Measurements from ENCODE around the gene ATP9B. TPM values are rescaled to one million over a fixed set of nuclear protein-coding genes. Genes with fewer than 3 reads are reported as not detected.

ATP9B gene
- total RNA-seq, 4 donors from 2014 or later, result 26.0 to 37.4 (median 30.5) TPM

DNA sequence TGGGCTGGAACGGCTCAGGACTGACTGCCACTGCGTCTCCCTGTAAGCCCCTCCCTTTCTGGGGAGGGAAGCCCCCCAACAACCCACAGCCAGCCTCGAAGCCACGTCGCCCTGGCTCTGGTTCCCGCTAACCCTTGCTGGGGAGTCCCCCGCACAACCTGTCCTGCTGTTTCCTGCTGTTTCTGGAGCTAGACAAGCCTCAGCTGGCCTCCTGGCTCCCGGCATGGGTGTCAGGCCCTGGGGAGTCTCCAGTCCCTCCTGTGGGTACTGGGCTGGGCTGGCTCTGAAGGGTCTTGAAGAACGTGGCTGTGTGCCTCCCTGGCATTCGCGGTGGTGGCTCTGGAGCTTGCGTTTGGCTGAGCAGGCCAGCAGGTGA lies 347.5 kb downstream of the ATP9B start:
- Histone ChIP-seq H3K4me3 (no peak overlapping the region), H3K4me1 (peaks cover 0 to 38% (median 29%) of the 10 kb centered on the region in 4 donors), H3K27me3 (no peaks in the 10 kb centered on the region), H3K27ac (replicated peaks in 1 of 4) (no peak overlapping the region), H3K36me3 (peaks cover 12 to 59% (median 43%) of the 10 kb centered on the region in 4 donors), H3K9me3 (no peaks in the 10 kb centered on the region)
- WGBS, result 79% methylated on average over 2 of the region's 12 CpGs
- no peak for TF ChIP-seq EP300 (IDR thresholded peaks at IDR 0.05)
- TF ChIP-seq, protein P1, sequence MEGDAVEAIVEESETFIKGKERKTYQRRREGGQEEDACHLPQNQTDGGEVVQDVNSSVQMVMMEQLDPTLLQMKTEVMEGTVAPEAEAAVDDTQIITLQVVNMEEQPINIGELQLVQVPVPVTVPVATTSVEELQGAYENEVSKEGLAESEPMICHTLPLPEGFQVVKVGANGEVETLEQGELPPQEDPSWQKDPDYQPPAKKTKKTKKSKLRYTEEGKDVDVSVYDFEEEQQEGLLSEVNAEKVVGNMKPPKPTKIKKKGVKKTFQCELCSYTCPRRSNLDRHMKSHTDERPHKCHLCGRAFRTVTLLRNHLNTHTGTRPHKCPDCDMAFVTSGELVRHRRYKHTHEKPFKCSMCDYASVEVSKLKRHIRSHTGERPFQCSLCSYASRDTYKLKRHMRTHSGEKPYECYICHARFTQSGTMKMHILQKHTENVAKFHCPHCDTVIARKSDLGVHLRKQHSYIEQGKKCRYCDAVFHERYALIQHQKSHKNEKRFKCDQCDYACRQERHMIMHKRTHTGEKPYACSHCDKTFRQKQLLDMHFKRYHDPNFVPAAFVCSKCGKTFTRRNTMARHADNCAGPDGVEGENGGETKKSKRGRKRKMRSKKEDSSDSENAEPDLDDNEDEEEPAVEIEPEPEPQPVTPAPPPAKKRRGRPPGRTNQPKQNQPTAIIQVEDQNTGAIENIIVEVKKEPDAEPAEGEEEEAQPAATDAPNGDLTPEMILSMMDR (IDR thresholded peaks at IDR 0.05), result no peak
- no peak for TF ChIP-seq POLR2AphosphoS5 (IDR thresholded peaks at IDR 0.05)
- TF ChIP-seq POLR2A (IDR thresholded peaks at IDR 0.05; ENCODE audit: low read depth), result no peak
- no peak for DNase-seq (ENCODE audit: extremely low spot score)
- intact Hi-C loops (cut with DNase I), result no loop called here

DNA sequence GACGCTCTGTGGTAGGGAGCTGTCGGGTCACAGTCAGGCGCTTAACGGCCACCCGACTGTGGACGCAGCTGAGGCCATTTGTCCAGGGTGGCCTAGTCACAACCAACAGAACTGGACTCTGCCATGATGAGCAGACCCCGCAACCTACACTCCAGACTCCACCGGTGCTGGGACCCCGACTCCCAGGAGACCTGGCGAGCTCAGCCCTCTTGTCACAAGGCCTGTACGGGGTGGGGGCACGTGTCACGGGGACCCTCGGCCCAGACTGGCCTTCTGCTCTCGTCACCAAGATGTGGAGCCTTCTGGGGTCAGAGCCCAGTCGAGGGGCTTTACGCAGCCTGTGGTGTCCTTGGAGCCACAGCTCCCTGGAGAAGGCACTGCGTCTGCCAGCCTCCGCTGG lies 349.0 kb downstream of the ATP9B start:
- Histone ChIP-seq H3K4me3 (no peak overlapping the region), H3K27ac (replicated peaks in 1 of 4) (no peak overlapping the region), H3K4me1 (peaks cover 2 to 50% (median 41%) of the 10 kb centered on the region in 4 donors), H3K36me3 (peaks cover 4 to 44% (median 31%) of the 10 kb centered on the region in 4 donors), H3K27me3 (no peaks in the 10 kb centered on the region), H3K9me3 (no peaks in the 10 kb centered on the region)
- WGBS, result 90% methylated on average over 4 of the region's 19 CpGs
- TF ChIP-seq POLR2A (IDR thresholded peaks at IDR 0.05; ENCODE audit: low read depth) (no peak), POLR2AphosphoS5 (IDR thresholded peaks at IDR 0.05) (no peak), EP300 (IDR thresholded peaks at IDR 0.05) (no peak)
- TF ChIP-seq, protein P1 (IDR thresholded peaks at IDR 0.05), result no peak
- intact Hi-C loops (cut with DNase I), result no loop called here
- no peak for DNase-seq (ENCODE audit: extremely low spot score)

DNA sequence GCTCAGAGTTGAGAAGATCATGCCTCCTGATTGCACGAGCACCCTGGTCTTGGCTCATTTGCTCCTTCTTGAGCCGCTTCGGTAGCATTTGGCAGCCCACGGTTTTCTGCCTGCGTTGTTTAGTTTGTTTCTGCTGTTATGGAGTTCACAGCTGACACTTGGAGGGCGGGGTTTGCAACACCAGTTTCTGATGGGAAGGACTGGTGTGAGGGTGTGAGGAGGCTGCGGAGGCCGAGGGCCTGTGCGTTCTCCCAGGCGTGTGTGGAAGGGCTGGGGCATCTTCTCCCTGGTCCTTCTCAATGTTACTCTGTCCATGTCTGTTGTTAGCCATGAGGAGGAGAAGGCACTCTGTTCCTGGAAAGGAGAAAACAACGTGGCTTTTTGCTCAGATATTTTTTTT lies 349.4 kb downstream of the ATP9B start:
- intact Hi-C loops (cut with DNase I), result no loop called here
- no peak for DNase-seq (ENCODE audit: extremely low spot score)
- TF ChIP-seq, protein P1 (IDR thresholded peaks at IDR 0.05), result no peak
- TF ChIP-seq POLR2A (IDR thresholded peaks at IDR 0.05; ENCODE audit: low read depth) (no peak), POLR2AphosphoS5 (IDR thresholded peaks at IDR 0.05) (no peak), EP300 (IDR thresholded peaks at IDR 0.05) (no peak)
- peaks cover 0 to 40% (median 27%) of the 10 kb centered on the region in 4 donors for H3K36me3 ChIP-seq
- no peaks in the 10 kb centered on the region for H3K27me3 ChIP-seq
- H3K9me3 ChIP-seq, result no peaks in the 10 kb centered on the region
- no peak overlapping the region for H3K27ac ChIP-seq (replicated peaks in 1 of 4)
- H3K4me1 ChIP-seq, result peaks cover 6 to 51% (median 45%) of the 10 kb centered on the region in 4 donors
- WGBS, result 83% methylated on average over 11 of the region's 11 CpGs
- H3K4me3 ChIP-seq, result no peak overlapping the region

DNA sequence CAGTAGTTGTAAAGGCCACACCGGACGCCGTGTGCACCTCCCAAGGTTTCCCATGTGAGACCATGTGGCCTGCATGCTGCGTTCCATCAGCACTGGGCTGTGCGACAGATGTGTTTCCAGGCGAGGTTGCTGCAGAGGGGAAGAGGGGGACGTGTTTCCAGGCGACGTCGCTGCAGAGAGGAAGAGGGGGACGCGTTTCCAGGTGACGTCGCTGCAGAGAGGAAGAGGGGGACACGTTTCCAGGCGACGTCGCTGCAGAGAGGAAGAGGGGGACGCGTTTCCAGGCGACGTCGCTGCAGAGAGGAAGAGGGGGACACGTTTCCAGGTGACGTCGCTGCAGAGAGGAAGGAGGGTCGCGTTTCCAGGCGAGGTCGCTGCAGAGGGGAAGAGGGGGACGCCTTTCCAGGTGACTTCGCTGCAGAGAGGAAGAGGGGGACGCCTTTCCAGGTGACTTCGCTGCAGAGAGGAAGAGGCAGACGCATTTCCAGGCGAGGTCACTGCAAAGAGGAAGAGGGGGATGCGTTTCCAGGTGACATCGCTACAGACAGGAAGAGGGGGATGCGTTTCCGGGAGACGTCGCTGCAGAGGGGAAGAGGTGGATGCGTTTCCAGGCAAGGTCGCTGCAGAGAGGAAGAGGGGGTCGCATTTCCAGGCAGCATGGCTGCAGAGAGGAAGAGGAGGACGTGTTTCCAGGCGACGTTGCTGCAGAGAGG lies 351.0 kb downstream of the ATP9B start:
- Histone ChIP-seq H3K36me3 (peaks cover 0 to 25% (median 17%) of the 10 kb centered on the region in 4 donors), H3K27me3 (no peaks in the 10 kb centered on the region), H3K27ac (replicated peaks in 1 of 4) (no peak overlapping the region), H3K4me3 (no peak overlapping the region), H3K4me1 (peaks cover 8 to 58% (median 49%) of the 10 kb centered on the region in 4 donors), H3K9me3 (no peaks in the 10 kb centered on the region)
- intact Hi-C loops (cut with DNase I), result no loop called here
- 89% methylated on average over 48 of the region's 48 CpGs for WGBS
- TF ChIP-seq, protein P1 (IDR thresholded peaks at IDR 0.05), result no peak
- no peak for TF ChIP-seq EP300 (IDR thresholded peaks at IDR 0.05)
- TF ChIP-seq POLR2AphosphoS5 (IDR thresholded peaks at IDR 0.05), result no peak
- no peak for TF ChIP-seq POLR2A (IDR thresholded peaks at IDR 0.05; ENCODE audit: low read depth)
- DNase-seq (ENCODE audit: extremely low spot score), result no peak
